NCI-H1930 (cell line): Measurements from ENCODE around the gene PLCB3.

Experiments used
- DNase-seq, 2 experiments: peaks; one replicate each; lab custom pipeline; 2025; lab: John Stamatoyannopoulos, UW

The PLCB3 gene

DNA sequence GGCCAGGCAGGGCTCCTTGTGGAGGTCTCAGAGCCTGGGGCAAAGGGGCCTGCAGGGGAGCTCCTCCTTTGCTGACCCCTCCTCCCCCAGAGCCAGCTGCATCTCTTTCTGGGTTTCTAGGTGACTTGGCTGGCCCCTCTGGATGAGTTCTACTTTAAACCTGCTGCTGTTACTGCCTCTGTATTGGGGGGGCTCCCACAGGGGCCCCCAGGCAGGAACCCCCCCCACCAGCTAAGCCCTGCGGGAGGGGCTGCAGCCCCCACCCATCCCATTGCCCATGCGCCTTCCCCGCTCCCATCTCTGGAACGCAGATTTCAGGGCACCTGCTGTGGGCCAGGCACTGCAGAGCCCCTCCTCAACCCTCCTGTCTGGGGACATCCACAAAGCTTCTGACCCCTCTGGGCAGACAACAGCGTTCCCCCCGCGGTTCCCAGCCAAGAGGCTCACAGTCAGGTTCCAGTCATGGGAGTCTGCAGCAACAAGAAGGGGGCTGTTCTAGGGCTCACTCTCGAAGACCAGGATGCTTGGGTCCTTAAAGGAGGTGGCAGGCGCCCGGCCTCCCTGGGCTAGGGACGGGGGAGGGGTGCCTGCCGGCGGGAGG is 815 bp upstream of the PLCB3 start:
- DNase-seq = no peak

DNA sequence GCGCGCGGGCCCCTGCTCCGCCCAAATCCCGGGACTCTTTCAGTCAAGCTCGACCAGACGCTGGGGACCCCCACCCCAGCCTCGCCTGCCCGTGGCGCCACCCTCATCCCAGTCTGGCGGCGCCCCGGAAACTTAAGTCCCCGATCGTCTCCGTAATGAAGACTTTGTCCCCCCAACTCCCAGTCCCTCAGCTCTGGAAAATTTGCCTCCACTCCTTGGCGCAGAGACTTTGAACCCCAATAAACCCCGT is 348 bp downstream of the PLCB3 start:
- DNase-seq = no peak

DNA sequence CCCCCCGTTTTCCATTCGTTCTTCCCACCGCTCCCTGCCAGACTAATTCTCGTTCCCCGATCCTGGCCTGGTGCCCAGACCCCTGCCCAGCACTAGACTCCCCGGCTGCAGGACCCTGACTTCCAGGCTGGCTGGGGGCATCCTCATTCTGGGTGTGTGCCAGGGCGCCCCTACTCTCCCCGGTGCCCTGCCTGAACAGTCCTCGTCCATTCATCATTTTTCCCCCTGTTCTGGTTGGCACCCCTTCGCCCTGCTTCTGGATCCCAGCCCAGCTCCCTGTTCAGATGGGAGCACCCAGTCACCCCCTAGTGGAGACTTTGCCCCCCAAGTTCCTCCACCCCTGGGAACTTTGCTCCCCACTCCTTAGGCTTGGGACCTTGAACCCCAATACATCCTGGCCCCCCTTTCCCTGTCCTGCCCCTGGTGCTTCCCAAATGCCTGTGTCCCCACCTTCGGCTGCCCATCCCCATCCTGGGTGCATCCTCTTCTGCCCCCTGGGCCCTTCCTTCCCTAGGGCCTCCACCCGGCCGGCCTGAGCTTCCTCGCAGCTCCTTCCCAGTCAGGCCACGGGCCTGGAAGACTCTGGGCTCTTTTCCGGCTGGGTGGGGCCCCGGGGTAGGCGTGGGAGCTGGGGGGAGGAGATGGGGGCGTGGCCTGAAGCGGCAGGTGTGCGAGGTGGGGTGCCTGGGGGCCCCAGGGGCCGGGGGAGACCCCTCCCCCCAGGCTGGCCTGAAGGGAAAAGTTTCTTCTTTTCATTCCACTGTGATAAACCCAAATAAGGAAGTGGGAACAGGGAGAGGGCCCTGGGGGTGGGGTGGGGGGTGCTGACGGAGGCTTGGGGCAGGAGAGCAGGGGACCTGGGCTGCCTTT is 908 bp downstream of the PLCB3 start:
- no peak for DNase-seq

DNA sequence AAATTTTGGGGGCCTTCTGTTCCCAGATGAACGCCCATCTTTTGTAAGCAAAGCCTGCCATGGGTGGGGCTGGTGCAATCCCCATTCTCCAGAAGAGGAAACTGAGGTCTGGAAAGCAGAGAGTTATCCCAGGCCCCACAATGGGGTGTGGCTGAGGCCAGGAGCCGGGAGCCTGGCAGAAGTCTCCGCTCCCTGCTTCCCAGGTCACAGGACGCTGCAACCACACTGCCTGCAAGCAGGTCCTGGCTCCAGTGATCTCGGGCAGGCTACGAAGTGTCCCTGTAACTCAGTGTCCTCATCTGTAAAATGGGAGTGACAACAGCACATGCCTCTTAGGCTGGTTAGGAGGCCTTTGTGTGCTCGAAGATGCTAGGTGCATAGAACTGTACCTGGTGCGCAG is 1.7 kb downstream of the PLCB3 start:
- no peak for DNase-seq

DNA sequence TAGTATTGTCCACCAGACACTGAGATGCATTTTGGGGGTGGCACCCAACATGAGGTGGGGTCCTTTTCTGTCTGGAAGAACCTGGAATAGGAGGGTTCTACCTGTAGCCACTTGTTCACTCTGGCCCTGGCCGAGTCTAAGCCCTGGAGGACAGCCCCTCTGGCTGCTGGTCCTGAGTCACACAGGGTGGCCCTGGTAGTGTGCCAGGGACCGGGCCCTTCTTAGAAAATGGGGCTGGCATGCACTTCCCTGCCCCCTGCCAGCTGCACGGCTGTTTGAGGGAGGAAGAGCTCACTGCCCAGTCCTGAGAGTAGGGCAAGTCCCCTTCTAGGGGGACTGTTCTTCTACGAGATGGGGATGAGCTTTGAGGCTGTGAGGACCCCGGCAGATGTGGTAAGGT is 2.2 kb downstream of the PLCB3 start:
- no peak for DNase-seq

DNA sequence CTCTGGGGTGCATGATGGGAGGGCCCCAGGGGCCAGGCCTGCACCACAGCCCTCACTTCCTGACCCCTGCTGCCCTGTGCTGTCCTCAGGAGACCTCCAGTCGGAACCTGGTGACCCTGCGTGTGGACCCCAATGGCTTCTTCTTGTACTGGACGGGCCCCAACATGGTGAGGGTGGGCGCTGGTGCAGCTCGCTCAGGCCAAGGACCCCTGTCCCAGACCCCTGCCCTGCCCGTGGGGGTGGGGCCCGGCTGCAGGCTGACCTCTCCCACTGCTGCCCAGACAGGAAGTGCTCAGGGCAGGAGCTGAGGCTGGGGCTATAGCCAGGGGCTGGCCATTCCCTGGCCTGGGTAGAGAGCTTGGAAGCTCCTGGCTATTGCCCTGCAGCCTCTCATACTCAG is 3.0 kb downstream of the PLCB3 start:
- no peak for DNase-seq

DNA sequence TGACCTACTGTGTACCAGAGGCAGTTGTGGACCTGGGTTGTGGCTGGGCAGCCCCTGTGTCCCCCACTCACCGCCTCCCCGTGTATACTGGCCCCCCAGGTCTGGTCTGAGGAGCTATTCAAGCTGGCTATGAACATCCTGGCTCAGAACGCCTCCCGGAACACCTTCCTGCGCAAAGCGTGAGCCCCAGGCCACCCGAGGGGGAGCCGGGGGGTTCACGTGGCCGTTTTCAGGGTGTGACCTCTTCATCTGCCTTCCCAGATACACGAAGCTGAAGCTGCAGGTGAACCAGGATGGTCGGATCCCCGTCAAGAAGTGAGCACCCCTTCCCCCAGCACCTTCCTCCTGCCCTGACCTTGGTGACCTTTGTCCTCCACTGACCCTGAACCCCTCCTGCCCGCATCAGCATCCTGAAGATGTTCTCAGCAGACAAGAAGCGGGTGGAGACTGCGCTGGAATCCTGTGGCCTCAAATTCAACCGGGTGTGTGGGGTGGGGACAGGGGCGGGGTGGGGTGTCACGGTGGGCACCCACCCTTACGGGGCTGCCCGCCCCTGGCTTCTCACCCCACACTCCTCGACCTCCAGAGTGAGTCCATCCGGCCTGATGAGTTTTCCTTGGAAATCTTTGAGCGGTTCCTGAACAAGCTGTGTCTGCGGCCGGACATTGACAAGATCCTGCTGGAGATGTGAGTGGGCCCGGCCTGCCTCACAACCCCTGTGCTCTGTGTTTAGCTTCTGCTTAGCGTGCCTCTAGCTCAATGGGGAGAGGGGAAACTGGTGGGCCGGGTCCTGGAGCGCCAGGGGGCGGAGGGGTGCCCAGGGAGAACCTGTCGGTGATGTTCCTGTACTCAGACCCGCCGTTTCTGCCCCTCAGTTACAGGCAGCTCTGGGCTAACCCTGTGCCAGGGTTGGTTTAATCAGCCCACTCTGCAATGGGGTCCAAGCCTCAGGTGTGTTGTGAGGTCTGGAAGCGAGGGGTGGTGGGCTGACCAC is 4.1 kb downstream of the PLCB3 start:
- DNase-seq = no peak

DNA sequence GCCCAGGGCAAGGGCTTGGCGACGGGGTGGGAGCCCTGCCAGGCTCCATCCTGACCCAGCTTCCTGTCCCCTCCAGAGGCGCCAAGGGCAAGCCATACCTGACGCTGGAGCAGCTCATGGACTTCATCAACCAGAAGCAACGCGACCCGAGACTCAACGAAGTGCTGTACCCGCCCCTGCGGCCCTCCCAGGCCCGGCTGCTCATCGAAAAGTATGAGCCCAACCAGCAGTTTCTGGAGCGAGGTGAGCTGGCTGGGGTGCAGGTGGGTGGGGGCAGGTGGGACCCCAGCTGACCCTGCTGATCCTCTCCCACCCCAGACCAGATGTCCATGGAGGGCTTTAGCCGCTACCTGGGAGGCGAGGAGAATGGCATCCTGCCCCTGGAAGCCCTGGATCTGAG is 5.0 kb downstream of the PLCB3 start:
- no peak for DNase-seq

DNA sequence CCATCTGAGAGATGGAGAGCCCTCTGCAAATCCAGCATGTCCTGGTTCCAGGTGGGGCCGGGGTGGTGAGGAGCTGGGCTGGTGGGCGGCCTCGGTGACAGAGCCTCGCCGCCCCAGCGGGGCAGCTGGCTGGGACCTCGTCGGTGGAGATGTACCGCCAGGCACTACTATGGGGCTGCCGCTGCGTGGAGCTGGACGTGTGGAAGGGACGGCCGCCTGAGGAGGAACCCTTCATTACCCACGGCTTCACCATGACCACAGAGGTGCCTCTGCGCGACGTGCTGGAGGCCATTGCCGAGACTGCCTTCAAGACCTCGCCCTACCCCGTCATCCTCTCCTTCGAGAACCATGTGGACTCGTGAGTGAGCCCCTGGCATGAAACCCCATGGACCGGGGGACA is 7.0 kb downstream of the PLCB3 start:
- DNase-seq = no peak

DNA sequence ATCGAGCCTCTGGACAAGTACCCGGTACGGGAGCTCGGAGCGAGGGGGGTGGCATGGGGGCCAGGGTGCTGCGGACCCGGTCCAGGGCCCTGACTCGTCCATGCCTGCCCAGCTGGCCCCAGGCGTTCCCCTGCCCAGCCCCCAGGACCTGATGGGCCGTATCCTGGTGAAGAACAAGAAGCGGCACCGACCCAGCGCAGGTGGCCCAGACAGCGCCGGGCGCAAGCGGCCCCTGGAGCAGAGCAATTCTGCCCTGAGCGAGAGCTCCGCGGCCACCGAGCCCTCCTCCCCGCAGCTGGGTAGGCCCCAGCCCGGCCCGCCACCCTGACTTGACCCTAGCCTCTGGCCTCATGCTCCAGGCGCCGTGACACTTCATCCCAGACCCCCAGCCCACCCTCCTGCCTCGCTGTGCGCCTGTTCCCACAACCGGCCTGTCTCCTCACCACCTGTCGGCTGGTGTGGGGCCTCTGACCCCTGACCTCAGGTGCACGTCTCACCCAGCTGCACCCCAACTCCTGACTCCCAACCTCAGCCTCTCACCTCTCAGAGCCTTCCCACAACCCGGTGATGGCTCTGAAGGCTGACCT is 7.7 kb downstream of the PLCB3 start:
- DNase-seq = no peak

DNA sequence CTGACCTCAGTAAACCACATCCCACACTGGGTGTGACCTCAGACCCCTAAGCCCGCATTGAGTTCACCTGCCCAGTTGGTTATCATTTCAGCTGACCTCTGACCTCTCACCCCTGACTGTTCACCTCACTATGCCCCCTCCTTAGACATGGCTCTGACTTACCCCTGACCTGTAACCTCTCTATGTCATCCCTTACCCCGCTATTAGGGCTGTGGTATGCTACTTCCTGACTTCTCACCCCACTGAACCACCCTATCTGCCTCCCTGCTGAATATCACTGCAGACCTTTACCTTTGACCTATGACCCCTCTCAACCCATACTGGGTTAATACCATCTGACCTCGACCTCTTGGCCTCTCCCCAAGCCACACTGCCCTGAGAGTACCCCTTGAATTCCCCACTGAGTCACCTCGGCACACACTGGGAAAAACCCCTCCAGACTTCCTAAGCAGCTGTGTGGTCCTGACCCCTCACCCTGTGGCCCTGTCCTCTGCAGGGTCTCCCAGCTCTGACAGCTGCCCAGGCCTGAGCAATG is 8.3 kb downstream of the PLCB3 start:
- no peak for DNase-seq

DNA sequence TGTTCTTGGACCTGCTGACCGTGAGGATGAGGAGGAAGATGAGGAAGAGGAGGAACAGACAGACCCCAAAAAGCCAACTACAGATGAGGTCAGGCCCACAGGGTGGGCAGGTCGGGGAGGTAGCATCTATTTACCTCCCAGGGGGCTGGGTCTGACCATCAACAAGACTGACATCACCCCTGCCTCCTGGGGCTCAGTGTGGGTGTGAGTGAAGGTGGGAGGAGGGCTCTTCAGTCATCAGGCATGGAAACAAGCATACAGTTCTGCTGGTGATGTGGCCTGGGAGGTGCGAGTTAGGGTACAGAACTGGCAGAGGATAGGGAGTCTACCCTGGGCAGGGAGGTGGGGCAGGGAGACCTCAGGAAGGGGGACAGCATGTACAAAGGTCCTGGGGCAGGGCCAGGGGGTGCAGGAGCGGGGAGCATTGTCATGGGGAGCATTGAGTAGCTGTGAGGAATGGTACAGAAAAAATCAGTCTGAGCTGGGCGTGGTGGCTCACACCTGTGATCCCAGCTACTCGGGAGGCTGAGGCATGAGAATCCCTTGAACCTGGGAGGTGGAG is 8.9 kb downstream of the PLCB3 start:
- no peak for DNase-seq

DNA sequence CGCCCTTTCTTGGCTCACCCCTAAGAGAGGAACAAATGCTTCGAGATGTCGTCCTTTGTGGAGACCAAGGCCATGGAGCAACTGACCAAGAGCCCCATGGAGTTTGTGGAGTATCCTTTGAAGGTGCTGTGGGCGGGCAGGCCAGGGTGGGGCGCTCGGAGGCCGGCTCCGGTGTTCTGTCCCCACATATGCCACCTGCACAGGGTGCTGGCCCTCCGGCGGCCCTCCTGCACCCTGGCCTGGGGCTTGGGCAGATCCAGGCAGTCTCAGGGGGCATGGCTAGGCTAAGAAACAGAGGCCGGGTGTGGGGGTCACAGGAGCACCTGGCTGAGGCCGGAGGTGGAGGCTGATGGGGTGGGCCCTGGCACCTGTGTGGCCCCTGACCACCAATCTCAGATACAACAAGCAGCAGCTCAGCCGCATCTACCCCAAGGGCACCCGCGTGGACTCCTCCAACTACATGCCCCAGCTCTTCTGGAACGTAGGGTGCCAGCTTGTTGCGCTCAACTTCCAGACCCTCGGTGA is 10.3 kb downstream of the PLCB3 start:
- no peak for DNase-seq

DNA sequence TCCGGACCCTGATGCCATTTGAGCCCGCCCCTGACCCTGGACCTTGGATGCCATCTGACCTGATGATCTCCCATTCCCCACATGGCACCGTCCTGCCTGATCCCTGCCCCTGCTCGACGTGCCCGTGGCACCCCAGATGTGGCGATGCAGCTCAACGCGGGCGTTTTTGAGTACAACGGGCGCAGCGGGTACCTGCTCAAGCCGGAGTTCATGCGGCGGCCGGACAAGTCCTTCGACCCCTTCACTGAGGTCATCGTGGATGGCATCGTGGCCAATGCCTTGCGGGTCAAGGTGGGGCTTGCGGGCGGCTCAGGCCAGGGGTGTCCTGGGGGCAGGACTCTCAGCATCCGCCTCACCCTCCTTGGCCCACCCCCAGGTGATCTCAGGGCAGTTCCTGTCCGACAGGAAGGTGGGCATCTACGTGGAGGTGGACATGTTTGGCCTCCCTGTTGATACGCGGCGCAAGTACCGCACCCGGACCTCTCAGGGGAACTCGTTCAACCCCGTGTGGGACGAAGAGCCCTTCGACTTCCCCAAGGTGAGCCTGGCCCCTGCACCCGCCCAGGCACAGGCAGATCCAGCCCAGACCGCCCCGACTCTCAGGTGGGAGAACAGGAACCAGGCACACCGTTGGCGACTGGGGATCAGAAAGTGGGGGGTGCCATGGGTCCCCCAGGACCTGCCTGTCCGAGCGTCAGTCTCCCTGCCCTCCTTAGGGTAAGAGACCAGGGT is 11.1 kb downstream of the PLCB3 start:
- DNase-seq = no peak

DNA sequence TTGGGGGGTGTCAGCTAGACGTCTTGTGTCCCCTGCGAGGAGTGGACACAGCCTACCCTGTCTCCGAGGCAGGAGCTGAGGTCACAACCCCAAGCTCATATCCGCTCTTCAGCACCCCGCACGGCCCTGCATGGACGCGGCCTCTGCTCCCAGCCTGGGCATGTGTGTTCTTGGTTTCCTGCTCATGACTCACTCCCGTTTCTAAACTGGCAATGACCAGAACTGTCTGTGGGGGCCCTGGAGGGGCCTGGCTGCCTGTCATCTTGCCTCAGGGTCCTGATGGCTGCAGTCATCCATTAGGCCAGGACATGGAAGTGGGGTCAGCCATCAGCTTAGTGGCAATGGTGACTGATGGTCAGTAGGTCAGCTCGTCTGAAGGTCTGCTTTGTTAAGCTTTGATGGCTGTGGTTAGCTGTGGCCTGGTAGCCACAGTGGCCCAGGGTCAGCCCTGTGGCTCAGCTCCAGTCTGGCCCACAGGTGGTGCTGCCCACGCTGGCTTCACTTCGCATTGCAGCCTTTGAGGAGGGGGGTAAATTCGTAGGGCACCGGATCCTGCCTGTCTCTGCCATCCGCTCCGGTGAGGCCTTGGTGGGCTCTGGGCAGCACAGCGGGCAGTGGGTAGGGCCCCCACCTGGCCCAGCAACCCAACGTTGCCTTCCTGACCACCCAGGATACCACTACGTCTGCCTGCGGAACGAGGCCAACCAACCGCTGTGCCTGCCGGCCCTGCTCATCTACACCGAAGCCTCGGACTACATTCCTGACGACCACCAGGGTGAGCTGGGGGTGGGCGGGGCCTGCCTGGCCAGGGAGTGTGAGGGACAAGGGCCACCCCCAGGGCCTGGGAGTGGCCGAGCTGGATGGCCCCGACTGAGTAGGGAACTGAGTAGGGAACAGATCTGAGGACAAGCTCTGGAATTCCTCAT is 12.0 kb downstream of the PLCB3 start:
- DNase-seq = no peak

DNA sequence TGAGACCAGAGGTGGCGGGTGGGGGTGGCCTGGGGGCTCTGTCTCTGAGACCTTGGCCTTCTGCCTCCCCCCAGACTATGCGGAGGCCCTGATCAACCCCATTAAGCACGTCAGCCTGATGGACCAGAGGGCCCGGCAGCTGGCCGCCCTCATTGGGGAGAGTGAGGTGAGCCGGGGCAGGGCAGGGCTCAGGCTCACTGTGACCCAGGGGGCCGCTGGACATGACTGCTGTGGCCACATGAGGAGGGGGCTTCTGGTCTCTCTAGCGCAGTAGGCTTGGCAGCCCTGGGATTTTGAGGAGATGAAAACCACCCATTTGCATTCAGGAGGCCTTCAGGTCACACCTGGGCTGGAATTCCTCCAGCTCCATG is 12.6 kb downstream of the PLCB3 start:
- DNase-seq = no peak

DNA sequence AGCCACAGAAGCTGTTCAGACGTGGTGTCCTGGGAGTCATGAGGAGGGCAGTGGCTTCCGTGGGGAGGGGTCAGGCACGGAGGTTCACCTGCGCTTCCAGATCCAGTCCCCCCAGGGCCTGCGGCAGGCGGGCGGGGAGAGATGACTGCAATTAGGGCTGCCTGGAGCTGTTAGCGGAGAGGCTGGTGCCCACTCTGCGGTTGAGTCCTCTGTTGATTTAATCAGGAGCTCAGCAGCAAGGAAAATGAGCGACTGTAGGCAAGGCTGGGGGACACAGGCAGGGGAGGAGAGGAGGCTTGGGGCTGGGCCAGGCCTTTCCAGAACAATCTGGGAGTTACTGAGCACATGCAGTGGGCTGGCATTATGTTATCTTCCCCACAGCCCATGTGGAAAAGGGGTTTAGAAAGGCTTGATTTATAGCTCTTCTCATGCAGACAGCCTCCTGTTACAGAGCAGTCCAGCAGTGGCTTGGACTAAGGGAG is 13.1 kb downstream of the PLCB3 start:
- no peak for DNase-seq

DNA sequence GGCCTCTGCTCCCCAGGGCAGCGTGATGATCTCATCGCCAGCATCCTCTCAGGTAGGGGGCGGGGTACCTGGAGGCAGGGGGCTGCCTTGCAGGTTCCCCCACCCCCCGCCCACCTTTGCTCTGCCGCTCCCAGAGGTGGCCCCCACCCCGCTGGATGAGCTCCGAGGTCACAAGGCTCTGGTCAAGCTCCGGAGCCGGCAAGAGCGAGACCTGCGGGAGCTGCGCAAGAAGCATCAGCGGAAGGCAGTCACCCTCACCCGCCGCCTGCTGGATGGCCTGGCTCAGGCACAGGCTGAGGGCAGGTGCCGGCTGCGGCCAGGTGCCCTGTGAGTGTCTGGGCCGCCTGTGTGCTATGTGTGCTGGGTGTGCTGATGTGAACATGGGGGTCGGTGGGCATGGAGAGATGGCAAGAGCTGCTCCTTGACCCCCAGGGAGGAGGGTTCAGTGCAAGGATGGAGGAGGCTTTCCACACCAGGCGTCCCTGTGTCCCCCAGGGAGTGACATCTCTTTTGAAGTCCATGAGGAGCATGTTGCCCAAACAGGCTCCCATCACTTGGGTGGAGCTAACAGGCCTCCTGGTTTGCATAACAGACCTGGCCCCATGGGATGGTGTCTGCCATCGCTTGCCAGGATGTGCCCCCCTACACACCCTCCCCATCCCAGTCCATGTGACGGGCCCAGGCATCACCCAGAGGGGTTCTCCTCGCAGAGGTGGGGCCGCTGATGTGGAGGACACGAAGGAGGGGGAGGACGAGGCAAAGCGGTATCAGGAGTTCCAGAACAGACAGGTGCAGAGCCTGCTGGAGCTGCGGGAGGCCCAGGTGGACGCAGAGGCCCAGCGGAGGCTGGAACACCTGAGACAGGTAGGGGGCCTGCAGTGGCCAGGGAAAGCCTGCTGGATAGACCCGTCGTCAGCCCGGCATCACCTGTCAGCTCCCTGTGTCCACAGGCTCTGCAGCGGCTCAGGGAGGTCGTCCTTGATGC is 14.1 kb downstream of the PLCB3 start:
- DNase-seq = no peak

DNA sequence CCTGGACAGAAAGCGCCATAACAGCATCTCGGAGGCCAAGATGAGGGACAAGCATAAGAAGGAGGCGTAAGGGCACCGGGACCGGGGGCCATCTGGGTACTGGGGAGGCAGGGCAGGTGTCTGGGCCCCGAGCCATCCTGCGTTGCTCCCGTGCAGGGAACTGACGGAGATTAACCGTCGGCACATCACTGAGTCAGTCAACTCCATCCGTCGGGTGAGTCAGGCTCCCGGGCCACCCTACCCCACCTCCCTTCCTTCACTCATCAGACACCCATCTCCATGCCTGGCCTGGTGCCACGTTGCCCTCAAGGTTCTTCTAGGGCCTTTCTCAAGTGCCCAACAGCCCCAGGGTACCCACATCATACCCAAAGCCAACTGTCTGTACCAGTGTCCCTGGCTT is 15.0 kb downstream of the PLCB3 start:
- DNase-seq = no peak
